Cardiac septum (tissue), 1 donor: ENCODE results near the gene CLIC5. TPM values are rescaled to one million over a fixed set of nuclear protein-coding genes. Genes with fewer than 3 reads are reported as not detected.

Experiments used
- DNase-seq: peaks from one replicate; pipeline ENCODE4 v3.0.0-alpha.2; 2020; ENCODE audit warnings: low spot score
- intact Hi-C: fragments of 100-400 bp; cut with DNase I; formaldehyde crosslinking; loops from one replicate; pipeline ENCODE4 v1.14.0; 2022
- total RNA-seq: library from RNA; stranded (reverse); fragmentation: NEBNext Ultra II Directional; extraction: Animal tissue kit (Norgen Biotek cat#: 25700); gene quantifications from one replicate; pipeline ENCODE4 v1.2.1, GENCODE V29; 2021
- donor health status: DM: no; HTN: no; CAD: no.

CLIC5 gene
- total RNA-seq, 1 donor from 2014 or later, result 376 TPM

DNA sequence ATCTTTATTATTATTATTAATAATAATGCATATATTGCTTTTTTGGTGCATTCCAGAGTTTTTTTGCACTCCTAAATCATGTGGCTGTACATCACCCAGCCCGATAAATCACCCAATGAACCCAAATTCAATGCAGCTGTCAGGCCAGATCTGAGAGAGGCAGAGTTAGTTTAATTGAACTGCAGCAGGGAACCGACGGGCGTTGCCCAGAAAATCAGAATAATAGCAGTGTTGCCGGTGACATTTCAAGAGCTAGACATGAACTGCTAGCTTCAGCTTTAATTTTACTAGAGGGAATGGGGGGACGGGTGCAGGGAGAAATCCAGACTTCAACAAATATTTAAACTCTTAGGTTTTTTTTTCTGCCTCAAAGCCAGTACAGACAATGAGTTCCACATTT, 135.0 kb downstream of the CLIC5 start:
- intact Hi-C loops, result no loop called here

DNA sequence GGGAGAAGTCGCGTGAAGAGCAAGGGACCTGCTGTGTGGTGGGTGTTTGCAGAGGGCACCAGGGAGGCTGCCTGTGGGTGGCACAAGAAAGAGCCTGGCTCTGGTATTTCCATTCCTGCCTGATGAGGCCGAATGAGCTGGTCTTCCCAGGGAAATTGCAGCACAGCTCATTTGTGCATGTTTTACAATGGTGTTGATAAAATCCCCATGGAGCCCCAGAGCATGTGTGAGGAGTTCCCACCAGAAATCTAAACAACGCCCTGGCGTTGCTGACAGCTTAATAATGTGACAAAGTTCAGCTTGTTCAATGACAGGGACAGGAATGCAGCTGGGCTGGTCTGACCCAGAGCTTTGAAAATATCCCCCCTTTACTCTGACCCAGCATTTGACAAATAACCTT, 135.5 kb downstream of the CLIC5 start:
- DNase-seq, result no peak
- intact Hi-C loops, result no loop called here

More for the DNA sequence above, 135.0 kb downstream of the CLIC5 start:
- no peak for DNase-seq

DNA sequence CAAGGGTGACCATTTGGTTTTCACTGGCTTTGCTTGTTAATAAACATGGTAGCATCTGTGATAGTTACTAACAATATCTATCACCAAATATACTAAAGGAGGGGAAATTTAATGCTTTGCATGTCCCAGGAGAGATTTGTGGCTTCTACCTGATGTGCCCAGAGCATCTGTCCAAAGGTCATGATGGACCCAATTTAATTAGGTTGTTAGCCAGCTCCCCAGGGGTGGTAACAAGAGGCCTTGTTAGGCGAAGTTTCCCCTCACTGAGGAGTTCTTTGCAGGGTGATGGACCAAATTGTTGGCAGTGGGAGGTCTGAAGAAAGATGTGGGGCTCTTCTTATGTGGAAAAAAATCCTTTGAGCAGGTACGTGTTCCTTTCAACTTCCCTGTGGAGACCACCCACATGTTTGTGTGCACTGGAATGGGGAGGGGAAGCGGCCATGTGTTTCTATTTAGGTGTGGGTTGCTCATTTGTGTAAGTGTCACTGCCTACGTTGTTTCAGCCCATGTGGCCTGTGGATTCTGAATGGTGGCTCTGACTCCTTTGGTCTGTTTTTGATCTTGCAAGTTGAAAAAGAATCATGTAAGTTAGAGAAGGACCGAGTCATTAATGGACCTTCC, 137.6 kb downstream of the CLIC5 start:
- DNase-seq, result no peak

DNA sequence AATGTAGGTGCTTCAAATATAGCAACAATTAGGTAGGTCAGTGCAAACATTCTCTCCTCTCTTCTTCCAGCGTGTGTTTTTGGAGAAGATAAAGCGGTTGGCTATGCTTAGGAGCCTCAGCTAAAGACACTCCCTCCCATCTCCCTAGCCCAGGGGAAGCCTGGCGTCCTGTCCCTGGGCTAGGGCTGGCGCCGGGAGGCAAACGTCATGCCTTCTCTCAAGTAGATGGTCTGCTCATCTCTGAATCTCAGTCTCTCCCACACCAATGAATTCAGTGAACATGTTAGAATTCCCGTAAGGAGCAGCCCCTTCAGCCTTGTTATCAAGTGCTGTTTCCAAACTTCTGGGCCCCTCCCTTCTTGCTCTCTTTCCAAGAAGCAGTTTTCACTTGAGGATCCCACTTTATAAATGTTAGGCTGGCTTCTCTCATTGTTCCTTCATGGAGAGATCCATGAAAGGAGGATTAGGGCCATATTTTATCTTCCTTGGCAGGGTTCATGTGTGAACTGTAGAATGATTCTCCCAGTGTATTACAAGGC, 142.8 kb downstream of the CLIC5 start:
- DNase-seq, result no peak
- intact Hi-C loops, result no loop called here

More for the DNA sequence above, 137.6 kb downstream of the CLIC5 start:
- intact Hi-C loops, result no loop called here

DNA sequence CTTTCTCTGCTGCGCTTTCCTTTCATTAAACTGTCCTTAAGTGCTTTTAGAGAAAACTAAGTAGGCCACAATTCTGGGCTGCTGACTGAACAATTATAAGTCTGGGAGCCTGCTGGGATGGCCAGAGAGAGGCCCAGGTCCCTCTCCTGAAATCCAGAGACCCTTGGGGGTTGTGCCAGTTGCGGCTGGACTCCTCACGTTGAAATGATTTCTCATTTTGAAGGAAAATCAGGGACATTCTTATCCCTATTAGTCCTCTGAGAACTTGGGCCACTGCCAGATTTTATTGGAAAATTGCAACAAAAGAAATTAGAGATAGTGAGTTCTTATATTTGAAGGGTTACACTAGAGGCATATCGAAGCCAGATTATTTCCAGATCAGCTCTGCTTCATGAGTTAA, 145.1 kb downstream of the CLIC5 start:
- intact Hi-C loops, result no loop called here

DNA sequence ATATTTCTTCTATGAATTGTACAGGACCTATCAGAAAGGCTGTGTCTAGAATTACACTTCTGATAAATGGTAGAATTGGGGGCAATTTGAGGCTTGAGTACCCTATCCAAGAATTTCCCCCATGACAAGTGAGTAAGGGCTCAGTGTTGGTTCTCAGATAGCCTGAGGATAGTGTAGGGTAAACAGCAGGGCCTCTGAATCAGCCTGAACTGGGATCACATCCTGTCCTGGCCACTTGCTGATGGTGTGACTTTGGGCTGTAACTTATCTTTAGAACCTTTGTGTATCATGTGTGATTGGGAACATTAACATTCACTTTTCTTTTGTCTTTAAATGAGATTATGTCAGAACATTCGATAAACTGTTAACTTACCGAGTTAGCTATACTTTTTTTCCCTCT, 151.0 kb downstream of the CLIC5 start:
- DNase-seq, result no peak
- intact Hi-C loops, result no loop called here

More for the DNA sequence above, 145.1 kb downstream of the CLIC5 start:
- no peak for DNase-seq

DNA sequence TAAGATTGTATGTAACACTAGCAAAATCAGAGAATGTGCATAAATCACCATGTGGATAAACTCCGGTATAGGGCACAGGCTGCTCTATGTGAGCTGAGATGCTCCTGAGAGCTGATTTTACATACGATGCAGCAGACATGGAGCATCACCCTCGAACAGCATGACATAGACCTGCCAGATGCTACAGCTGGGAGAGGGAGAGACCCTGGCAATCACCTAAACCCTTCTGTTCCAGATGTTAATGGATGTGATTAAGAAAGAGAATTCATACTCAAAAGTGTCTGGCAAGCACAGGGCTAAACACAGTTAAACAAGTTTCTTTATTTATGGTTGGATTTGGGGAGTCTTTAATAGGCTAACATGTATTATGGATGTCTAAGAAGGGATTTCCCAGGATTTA, 157.0 kb downstream of the CLIC5 start:
- DNase-seq, result no peak
- intact Hi-C loops, result no loop called here

DNA sequence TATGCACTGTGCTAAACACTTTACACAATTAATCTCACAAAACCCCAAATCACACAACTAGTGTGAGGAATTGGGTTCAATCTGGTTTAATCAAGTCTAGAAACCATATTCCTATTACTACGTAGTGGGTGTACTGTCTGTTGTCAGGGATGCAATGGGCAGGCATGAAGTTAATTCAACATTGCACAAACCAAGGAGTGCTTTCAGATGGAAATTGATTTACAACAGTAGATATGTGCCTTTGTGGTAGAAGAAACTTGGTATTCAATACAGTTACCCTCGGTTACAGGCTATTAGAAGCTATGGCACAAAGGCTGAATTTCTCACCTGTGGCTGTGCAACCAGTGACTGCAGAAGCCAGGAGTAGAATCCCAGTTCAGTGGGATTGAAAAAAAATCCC, 157.8 kb downstream of the CLIC5 start:
- no peak for DNase-seq
- intact Hi-C loops, result no loop called here

DNA sequence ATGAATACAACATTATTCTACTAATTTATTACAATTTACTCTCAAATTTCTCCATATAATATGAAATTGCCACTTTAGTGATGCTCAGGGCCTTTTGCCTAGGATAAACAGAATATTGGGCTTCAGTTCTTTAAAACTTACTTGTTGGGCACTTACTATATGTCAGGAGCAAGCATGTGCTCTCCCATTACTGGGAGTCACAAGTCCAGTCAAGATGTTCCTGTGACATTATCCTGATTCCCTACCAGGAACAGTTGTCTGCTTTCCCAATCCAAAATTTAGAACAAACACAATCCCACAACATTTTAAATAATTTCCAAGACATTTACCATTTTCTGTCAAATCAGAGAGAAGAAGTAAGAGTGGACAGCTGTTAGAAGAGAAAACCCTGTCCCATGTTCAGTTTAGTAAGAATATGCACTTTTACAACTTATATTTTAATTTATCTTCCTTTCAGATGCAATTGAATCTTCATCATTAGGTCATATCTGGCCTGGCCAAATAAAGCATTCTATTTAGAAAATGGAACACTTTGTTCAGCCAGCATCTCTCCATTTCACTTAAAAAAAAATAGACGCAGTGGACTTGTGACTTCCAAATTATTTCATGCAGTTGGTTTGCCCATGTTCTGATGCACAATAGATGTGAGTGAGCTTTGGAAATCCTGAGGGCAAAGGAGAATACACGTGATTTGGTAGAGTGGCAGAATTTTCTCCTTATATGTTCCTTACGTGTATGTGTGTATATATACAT, 159.8 kb downstream of the CLIC5 start:
- intact Hi-C loops, result no loop called here
- no peak for DNase-seq

DNA sequence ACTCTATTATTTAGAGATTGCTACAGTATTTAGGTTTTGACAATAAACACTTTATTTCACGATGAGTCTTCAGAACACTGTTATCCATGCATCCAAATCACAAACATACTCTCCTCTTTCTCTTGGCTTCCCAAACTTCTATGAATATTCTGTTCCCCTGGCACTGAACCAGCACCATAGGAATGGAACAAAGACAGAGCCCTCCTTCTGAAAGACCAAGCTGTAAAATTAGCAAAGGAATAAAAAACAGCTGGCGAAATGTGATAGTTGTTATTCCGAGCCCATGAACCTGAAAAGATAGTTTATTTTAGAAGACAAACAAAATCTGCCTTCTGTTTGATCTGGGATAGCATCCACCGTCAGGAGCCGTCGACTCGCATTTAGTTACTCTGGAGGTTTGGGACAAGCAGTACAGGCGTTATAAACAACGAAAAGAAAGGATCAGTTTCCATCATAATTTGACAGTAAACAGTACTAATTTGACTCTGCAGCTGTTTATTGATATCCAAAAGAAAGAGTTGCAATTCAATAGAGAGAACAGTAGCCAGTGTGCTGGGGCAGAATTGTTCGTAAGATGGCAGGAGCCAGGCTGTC, 161.4 kb downstream of the CLIC5 start:
- intact Hi-C loops, result no loop called here
- no peak for DNase-seq

DNA sequence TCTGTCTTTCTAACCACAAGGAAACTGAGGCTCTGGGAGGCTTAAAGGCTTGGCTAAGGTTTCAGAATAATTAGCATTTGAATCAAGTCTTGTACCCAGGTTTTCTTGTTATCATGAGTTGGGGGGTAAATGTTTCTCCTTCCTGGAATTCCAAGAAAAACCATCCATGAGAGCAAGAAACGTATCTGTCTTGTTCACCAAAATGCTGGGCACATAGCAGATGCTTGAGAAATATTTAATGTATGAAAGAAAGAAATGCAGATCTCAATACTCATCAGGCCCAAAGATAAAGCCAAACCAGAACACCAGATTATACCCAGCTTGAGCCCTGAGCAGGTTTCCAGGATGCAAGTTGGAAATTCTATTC, 164.6 kb downstream of the CLIC5 start:
- no peak for DNase-seq

DNA sequence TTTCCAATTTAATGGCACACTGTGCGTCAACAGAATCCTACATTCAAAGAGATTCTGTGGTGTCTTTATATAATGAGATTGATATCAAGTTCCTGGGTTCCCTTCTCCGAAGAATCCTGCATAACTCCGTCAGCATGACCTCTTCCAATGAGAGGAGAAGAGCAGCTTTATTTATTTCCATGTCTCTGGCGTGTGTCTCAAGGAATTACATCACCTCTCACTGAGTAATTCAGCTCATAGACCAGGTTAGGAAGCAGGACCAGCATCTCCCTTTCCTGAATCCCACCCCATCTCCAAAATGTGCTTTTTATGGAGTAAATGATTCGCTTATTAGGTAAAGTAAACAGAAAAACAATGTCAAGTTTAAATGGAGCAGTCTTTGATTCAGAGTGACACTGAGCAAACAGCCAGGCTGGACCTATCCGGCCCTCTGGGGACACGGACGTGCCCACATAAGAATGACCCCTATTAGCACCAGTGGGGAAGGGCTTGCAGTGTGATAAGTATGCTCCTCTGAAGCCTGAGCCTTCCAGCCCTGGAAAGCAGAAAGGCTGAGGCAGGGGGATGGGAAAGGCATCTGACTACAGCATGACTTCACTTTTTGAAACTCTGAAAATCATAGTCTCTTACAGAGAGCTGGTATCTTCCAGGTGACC, 165.2 kb downstream of the CLIC5 start:
- intact Hi-C loops, result no loop called here
- no peak for DNase-seq

More for the DNA sequence above, 164.6 kb downstream of the CLIC5 start:
- intact Hi-C loops, result no loop called here

DNA sequence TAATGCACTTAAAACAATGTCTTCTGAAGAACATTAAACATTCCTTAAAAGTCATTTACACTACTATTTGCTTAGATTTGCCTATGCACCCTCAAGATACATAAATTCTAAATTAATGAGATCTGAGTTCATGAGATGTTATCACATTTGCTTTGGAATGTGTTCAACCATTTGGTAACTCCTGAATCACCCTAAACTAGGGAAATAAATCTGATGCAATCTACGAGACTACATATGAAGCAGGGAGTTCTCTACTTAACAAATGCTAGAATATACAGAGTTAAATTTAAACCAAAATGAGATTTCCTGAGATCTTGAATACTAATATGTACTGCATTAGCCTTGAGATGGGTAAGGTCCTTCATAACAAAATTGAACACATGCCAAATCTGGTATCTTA, 170.1 kb downstream of the CLIC5 start:
- no peak for DNase-seq
- intact Hi-C loops, result no loop called here

DNA sequence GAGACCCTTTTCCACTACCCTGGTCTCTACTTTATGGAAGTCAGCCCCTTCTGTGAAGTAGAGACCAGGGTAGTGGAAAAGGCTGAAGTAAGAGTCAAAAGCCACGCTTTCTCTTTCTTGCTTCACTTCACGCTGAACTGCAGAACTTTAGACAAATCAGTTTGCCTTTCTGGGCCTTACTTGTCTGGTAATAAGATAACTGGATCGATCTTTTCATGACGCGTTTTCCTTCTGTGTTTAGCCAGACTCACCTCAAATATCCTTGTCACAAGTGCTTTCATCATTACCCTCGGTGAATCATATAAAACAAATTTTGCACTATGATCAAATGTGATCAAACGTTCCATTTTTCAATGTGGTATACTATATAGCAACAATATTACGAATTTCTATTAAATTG, 170.7 kb downstream of the CLIC5 start:
- no peak for DNase-seq
- intact Hi-C loops, result no loop called here

DNA sequence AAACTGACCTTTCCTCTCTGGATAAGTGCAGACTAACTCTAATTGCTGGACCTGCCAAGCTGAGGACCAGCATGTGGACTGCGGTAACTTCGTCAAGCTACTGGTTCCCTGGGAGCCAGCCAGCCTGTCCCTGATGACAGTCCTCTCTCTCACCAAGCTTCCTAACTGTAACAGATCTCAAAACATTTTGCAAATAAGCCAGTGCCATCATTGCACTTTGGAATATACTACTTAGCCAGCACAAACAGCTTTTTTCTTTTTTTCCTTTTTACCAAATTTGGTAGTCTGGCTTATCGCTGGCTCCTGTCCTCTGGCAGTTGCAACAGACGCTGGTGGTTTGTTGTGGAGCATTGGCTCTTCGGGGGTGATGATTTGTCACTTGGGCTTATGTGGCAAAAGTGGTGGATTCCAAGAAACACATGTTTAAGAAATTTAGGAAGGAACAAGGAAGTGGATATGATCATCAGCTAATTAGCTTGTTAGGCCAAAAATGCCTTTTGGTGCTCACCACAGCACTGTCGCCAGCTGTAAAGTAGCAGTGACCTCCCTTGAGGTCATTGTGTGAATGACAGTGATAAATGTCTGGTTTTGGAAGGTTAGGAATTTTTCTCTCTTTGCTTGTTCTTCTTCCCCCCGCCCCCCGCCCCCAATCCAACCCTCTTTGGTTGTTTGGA, 171.7 kb downstream of the CLIC5 start:
- no peak for DNase-seq
- intact Hi-C loops, result no loop called here

DNA sequence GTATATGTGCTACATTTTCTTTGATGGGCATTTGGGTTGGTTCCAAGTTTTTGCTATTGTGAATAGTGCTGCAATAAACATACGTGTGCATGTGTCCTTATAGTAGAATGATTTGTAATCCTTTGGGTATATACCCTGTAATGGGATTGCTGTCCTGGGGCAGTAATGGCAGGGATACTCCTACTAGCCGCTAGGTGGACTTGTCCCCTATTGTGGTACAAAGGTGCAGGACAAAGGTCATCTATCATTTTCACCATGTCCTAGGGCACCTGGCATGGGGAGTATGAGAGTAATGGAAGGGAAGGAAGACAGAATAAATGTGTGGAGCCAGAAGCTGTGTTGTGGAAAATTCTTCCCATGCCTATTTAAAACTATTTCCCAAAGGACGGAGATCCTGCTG, 174.6 kb downstream of the CLIC5 start:
- no peak for DNase-seq
- intact Hi-C loops, result no loop called here

DNA sequence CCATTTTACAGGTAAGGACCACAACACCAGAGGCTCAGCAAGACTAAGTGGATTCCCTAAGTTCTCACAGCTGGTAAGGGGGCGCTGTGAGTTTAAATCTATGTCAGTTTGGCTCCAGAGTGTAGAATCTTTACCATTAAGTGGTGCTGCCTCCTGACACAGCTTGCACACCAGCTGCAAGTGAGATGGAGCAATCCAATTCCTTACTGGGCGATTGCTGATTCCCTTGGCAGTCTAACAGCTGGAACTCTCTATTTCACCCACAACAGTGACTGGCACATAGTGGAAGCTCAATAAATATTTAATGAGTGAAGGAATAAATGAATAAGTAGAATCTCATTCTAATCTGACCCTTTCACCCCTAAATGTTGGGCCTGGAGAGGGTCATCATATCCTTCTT, 176.7 kb downstream of the CLIC5 start:
- intact Hi-C loops, result no loop called here
- DNase-seq, result no peak

DNA sequence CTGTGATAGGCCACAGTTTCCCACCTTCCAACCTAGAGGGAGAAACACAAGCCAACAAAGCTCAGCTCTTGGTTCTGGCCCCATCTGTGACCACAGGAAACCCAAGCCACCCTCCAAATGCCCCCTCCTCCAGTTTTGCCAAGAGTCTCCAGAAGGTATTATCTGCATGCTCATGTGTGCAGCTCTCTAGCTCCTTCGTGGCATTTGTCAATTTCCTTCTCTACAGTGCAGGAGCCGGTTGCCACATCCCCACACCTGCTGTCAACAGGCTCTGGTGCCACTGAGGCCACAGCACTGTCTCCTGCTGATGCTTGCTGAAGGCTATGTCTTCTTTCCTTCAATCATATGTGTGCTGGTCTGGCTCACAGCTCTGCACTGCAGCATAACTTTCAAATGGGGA, 177.2 kb downstream of the CLIC5 start:
- intact Hi-C loops, result no loop called here
- no peak for DNase-seq

DNA sequence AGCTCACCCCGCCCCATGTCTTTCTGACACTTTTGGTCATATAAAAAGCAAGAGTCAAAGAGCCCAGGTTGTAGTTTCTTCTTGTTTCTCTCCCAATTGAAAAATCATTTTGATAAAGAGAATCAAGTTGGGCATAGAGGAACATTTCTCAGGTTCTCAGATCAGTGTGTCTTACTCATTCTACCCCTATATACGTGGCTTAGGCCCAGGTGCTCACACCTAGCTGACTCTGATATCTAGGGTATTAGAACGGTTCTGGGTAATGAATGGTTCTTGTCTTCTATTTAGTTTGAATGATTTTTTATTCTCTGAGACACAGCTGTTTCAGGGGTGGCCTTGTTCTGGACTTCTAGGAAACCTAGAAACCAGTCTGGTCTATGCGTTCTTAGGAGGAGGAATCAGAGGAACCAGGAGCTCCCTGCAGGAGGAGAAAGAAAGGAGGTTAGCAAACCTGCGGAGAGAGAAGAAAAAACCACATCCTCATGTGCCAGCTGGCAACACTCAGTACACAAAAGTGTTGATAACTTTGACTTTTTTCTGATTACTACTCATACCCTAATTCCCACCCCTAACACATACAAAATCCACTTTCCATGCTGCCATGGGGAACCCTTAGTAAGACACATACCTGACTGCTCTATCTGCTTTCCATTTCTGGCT, 178.0 kb downstream of the CLIC5 start:
- no peak for DNase-seq
- intact Hi-C loops, result no loop called here
